Memory B cell (primary cell): ENCODE data around the gene FST.
A peak's percentile ranks its signal among the peaks of the same experiment; 100 is the strongest.

Experiments used
- ATAC-seq: fragments of 150-1000 bp; cut with Tn5 transposase; 2 replicates; pipeline ENCODE4 v1.10.0; 2021; ENCODE audit warnings: low read depth, mild to moderate bottlenecking, moderate library complexity
- DNase-seq, 2 donors: peaks; one replicate each; pipeline ENCODE4 v3.0.0; 2022; ENCODE audit warnings: low spot score in 2 of 2
- H3K27ac Mint-ChIP-seq: one replicate; pipeline ENCODE4 v1.8.0; 2022; ENCODE audit warnings: mild to moderate bottlenecking, moderate library complexity, mixed read lengths
- H3K27me3 Mint-ChIP-seq: one replicate; pipeline ENCODE4 v1.8.0; 2022; ENCODE audit warnings: mixed read lengths
- H3K36me3 Mint-ChIP-seq: one replicate; pipeline ENCODE4 v1.8.0; 2022; ENCODE audit warnings: mild to moderate bottlenecking, mixed read lengths
- H3K4me1 Mint-ChIP-seq: one replicate; pipeline ENCODE4 v1.8.0; 2022; ENCODE audit warnings: mixed read lengths
- H3K4me3 Mint-ChIP-seq: one replicate; pipeline ENCODE4 v1.8.0; 2022; ENCODE audit warnings: mild to moderate bottlenecking, moderate library complexity, mixed read lengths
- H3K9me3 Mint-ChIP-seq: one replicate; pipeline ENCODE4 v1.8.0; 2022; ENCODE audit warnings: mixed read lengths

Gene FST, protein sequence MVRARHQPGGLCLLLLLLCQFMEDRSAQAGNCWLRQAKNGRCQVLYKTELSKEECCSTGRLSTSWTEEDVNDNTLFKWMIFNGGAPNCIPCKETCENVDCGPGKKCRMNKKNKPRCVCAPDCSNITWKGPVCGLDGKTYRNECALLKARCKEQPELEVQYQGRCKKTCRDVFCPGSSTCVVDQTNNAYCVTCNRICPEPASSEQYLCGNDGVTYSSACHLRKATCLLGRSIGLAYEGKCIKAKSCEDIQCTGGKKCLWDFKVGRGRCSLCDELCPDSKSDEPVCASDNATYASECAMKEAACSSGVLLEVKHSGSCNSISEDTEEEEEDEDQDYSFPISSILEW

DNA sequence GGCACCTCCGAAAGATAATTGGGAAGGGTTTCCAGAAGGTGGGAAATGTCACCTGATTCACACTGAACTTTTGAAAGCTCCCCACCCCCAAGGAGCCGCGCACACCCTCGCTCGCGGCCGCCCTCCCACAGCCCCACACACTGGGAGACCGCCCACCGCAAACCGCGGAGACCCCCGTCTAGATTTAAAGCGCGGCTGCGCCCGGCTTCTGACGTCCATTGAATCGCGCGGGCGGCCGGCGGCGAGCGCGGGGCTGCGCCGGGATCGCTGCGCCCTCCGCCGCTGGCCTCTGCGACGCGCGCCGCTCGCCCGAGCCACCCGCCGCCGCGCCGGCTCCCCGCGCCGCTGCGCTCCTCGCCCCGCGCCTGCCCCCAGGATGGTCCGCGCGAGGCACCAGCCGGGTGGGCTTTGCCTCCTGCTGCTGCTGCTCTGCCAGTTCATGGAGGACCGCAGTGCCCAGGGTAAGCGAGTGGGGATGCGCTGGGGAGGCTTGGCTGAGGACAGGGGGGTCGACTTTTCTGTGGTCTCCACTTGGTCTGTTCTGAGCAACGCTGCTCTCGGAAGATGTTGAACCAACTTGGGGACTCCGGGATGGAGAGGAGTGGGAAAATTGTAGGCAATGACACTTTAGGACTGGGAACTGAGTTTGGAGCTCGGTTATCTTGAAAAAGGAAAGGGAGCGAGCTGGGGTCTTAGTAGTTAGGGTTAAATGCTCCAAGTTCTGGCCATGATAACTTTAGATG lies at the start of gene FST:
Gene FST, plus strand, starts transcription at position 214 of the 743 bp plus-strand sequence. Its CDS starts 163 bp downstream, at position 377.
- no peak within 1 kb of the TSS for H3K27ac Mint-ChIP-seq

DNA sequence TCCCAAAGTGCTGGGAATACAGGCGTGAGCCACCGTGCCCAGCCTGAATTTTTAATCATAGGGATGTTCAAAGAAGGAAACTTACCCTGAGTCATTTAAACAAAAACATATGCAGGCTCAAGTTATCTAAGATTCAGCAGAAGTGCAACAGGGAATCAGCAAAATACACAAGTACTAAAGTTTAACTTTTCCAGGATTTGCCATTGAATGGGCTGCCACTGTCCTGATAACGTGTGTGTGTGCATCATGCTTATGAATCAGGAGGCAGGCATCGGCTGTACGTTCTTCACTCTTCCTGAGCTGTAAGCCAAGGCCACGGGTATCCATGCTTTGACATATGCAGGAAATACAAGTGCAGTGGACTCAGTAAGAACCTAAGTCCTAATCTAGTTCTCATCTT lies 48.8 kb upstream of the FST start:
- H3K27me3 Mint-ChIP-seq = peaks cover 2% of the 10 kb centered on the region
- H3K36me3 Mint-ChIP-seq = no peaks in the 10 kb centered on the region
- DNase-seq = no peak
- ATAC-seq = no peak
- H3K9me3 Mint-ChIP-seq = no peaks in the 10 kb centered on the region
- no peak overlapping the region for H3K4me3 Mint-ChIP-seq
- H3K27ac Mint-ChIP-seq = no peak overlapping the region
- H3K4me1 Mint-ChIP-seq = no peaks in the 10 kb centered on the region

More for the DNA sequence above, at the start of gene FST:
- Mint-ChIP-seq H3K4me1 (peaks cover 26% of the 10 kb centered on the region), H3K9me3 (no peaks in the 10 kb centered on the region), H3K4me3 (peak within 1 kb of the TSS; percentile 81), H3K27me3 (peaks cover 22% of the 10 kb centered on the region), H3K36me3 (peaks cover 4% of the 10 kb centered on the region)
- ATAC-seq (no peak), DNase-seq (no peak)

DNA sequence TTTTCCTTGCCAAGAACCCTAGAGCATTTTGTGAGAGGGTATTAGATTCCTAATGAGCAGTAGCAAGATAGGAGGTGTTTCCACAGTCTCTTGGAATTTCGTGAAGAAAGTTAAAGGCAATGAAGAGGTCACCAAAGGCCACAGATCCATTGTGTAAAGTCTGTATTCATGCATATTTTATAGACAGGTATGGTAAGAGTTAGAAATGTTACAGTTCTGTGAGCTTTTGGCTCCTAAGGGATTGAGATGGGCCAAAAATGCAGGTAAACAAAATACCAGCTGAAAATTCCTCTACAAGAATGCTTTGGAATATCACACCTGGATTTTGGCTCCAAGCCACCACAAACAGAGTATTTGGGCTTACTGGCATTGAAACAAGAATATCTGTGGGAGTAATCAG lies 47.4 kb upstream of the FST start:
- DNase-seq (no peak), ATAC-seq (no peak)
- peaks cover 2% of the 10 kb centered on the region for H3K27me3 Mint-ChIP-seq
- H3K9me3 Mint-ChIP-seq = no peaks in the 10 kb centered on the region
- no peaks in the 10 kb centered on the region for H3K36me3 Mint-ChIP-seq
- no peak overlapping the region for H3K27ac Mint-ChIP-seq
- no peaks in the 10 kb centered on the region for H3K4me1 Mint-ChIP-seq
- H3K4me3 Mint-ChIP-seq = no peak overlapping the region

DNA sequence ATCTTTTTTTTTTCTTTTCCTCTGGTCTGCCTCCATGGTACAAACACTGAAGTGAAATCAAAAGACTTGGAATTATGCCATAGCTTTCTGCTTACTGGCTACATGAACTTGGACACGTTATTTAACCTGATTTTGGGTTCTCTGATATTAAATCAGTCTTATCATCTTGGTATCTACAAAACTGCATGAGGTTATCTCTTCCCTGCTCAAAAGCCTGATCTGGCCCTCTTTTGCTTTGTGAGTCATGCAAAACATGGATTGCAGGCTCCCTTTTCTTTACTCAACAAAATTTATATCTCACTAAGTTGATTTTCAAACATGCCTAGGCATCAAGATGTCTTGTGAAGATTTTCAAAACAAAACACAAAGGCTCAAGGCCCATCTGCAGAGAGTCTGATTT lies 45.9 kb upstream of the FST start:
- DNase-seq (no peak), ATAC-seq (no peak)
- no peak overlapping the region for H3K27ac Mint-ChIP-seq
- H3K27me3 Mint-ChIP-seq = peaks cover 2% of the 10 kb centered on the region
- no peaks in the 10 kb centered on the region for H3K36me3 Mint-ChIP-seq
- H3K9me3 Mint-ChIP-seq = no peaks in the 10 kb centered on the region
- no peaks in the 10 kb centered on the region for H3K4me1 Mint-ChIP-seq
- no peak overlapping the region for H3K4me3 Mint-ChIP-seq

DNA sequence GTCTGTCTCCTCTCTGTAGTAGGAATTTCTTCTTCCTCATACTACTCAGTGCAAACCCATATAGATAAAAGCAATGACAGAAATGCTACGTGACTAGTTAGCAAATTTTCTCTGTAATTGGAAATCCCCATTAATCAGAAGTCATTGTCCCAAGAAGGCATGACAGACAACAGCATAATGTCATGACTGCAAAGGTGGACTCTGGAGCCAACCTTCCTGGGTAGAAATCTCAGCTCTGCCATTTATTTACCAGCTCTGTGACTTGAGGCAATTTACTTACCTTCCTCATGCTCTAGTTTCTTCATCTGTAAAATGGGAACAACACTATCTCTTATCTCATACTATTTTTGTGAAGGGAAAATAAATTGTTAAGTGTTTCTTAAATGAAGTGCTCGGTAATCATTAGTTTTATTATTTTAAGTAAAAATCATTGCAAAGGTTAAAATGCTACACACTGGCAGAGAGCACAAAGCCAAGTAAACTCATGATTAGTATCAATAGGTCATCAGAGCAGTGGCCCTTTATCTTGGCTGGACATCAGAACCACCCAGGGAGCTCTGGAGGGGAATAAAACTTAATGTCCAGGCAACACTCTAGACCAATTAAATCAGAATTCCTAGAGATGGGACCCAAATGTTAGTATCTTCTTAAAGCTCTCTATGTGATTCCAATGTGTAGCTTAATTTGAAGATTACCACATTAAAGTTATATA lies 43.8 kb upstream of the FST start:
- H3K9me3 Mint-ChIP-seq = no peaks in the 10 kb centered on the region
- H3K36me3 Mint-ChIP-seq = no peaks in the 10 kb centered on the region
- H3K4me3 Mint-ChIP-seq = no peak overlapping the region
- ATAC-seq (no peak), DNase-seq (no peak)
- H3K27ac Mint-ChIP-seq = no peak overlapping the region
- H3K4me1 Mint-ChIP-seq = no peaks in the 10 kb centered on the region
- peaks cover 2% of the 10 kb centered on the region for H3K27me3 Mint-ChIP-seq

DNA sequence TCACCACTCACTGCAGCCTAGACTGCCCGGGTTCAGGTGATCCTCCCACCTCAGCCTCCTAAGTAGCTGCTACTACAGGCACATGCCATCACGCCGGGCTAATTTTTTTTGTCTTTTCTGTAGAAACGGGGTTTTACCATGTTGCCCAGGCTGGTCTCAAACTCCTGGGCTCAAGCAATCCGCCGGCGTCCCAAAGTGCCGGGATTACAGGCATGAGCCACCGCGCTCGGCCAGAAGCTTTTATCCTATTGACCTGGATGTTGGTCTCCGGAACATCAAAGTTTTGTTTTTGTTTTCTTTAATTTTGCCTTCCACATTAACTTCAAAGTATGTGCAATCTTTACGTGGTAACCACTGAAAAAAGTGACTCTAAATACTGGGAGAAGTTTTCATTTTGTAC lies 42.4 kb upstream of the FST start:
- no peaks in the 10 kb centered on the region for H3K27me3 Mint-ChIP-seq
- no peaks in the 10 kb centered on the region for H3K4me1 Mint-ChIP-seq
- no peak for DNase-seq
- H3K4me3 Mint-ChIP-seq = no peak overlapping the region
- no peak overlapping the region for H3K27ac Mint-ChIP-seq
- H3K36me3 Mint-ChIP-seq = no peaks in the 10 kb centered on the region
- H3K9me3 Mint-ChIP-seq = no peaks in the 10 kb centered on the region
- no peak for ATAC-seq

DNA sequence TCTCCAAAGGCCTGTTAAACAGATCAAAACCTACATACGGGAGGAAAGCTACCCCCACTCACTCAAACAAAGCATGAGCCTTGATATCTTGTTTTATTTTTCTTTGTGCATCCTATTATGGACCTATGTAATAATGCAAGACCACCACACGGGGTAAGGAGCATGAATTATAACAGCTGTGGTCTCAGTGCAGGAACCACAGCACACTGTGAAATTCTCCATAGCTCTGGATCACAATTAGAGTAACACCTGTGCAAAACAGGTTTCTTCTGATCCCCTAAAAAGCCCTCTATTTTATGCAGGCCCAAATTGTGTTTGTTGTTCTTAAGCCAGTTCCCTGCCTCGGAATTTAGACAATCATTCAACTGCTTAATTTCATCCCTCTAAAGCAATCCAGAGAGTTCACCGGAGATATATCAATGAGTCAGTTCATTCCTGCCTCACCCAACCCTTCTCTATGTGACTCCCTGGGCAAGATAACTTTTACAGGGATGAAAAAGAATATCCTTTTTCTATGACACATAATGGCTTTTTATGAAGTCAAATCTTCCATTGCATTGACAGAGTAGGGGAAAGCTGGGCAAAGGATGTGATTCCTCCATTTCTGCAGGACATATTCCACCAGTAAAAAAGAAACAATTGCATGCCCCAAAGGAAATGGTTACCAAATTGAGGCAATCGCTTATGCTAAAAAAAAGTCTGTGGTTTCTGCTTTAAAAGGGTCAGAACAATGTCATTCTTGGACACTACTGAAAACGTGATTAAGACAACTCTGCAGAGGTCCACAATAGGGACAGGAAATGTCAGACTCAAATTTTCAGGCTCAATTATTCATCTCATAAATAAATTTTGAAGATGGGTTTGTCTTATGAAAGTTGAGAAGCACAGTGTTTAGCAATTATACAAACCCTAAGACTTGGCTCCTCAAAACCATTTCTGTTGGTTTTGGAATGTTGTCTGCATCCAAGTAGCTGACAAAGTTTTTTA lies 41.6 kb upstream of the FST start:
- H3K9me3 Mint-ChIP-seq = no peaks in the 10 kb centered on the region
- no peaks in the 10 kb centered on the region for H3K4me1 Mint-ChIP-seq
- DNase-seq (no peak), ATAC-seq (no peak)
- H3K27me3 Mint-ChIP-seq = no peaks in the 10 kb centered on the region
- no peak overlapping the region for H3K27ac Mint-ChIP-seq
- no peaks in the 10 kb centered on the region for H3K36me3 Mint-ChIP-seq
- H3K4me3 Mint-ChIP-seq = no peak overlapping the region

DNA sequence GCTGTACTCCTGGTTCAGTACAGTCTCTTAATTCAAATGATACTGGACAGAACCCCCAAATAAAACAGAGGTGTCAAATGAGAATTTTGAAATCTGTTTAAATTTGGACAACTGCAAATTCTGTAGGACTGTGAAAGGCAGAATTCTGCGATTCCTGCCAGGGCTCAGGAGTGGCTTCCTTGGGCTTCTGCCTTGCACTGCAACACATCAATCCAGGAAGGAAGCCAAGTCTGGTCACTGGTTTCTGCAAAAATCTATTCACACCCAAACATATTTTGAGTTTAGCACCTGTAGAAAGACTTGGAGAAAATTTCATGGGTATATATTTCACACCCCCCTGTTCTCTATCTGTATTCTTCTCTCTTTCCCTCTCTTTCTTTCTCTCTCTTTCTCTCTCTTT lies 37.5 kb upstream of the FST start:
- Mint-ChIP-seq H3K27me3 (peaks cover 1% of the 10 kb centered on the region), H3K9me3 (no peaks in the 10 kb centered on the region), H3K4me3 (no peak overlapping the region), H3K27ac (no peak overlapping the region), H3K36me3 (no peaks in the 10 kb centered on the region), H3K4me1 (no peaks in the 10 kb centered on the region)
- DNase-seq = no peak
- ATAC-seq = no peak

DNA sequence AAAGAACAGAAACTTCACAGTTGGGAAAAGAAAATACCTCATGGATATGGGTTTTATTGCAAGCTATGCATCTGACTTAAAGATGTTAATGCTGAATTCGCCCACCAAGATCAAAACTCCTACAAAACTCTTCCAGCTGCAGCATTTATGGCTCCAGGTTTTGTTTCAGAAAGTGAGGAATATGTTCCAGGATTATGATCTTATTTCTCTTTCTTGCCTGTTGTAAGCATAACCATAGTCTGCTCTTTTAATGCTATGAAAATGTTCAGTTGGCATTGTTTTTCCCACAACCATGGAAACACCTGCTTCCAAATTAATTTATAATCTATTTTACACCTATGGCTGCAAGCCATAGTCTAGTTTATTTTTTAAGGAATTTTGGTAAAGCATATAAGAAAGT lies 34.9 kb upstream of the FST start:
- H3K9me3 Mint-ChIP-seq = no peaks in the 10 kb centered on the region
- H3K36me3 Mint-ChIP-seq = no peaks in the 10 kb centered on the region
- no peaks in the 10 kb centered on the region for H3K4me1 Mint-ChIP-seq
- no peak for DNase-seq
- H3K4me3 Mint-ChIP-seq = no peak overlapping the region
- no peak for ATAC-seq
- no peak overlapping the region for H3K27ac Mint-ChIP-seq
- peaks cover 6% of the 10 kb centered on the region for H3K27me3 Mint-ChIP-seq

DNA sequence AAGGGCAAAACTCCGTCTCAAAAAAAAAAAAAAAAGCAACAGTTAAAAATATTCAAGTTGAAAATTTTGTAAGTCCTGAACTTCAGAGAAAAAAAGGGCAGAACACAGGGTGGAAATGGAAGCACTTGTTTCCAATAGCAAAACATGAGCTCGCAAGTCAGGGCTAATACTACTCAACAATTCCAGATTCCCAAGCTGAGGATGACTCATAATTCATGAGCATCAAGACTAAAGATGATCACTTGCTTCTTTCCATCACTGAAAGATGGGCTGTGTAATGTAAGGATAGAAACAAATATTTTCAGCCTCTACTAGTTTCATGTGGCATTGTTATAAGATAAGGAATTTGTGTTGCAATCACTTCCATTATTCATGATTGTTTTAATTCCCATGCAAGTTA lies 33.5 kb upstream of the FST start:
- H3K4me1 Mint-ChIP-seq = no peaks in the 10 kb centered on the region
- DNase-seq = no peak
- H3K36me3 Mint-ChIP-seq = no peaks in the 10 kb centered on the region
- ATAC-seq = no peak
- peaks cover 7% of the 10 kb centered on the region for H3K27me3 Mint-ChIP-seq
- no peak overlapping the region for H3K27ac Mint-ChIP-seq
- no peak overlapping the region for H3K4me3 Mint-ChIP-seq
- no peaks in the 10 kb centered on the region for H3K9me3 Mint-ChIP-seq

DNA sequence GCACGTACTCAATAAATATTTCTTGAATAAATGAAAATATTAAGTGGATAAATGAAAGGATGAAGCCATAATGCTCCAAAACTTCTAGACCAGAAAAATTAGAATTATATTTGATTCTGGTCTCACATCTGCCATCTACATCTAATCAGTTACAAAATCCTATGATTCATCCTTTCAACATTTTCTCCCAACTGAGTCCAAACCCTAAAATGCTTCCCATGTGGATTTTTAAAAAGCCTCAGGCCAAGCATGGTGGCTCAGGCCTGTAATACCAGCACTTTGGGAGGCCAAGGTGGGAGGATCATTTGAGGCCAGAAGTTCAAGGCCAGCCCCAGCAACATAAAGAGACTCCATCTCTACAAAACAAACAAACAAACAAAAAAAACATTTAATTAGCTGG lies 31.6 kb upstream of the FST start:
- H3K36me3 Mint-ChIP-seq = no peaks in the 10 kb centered on the region
- DNase-seq = no peak
- H3K4me3 Mint-ChIP-seq = no peak overlapping the region
- H3K4me1 Mint-ChIP-seq = no peaks in the 10 kb centered on the region
- no peak overlapping the region for H3K27ac Mint-ChIP-seq
- no peaks in the 10 kb centered on the region for H3K9me3 Mint-ChIP-seq
- ATAC-seq = no peak
- H3K27me3 Mint-ChIP-seq = peaks cover 7% of the 10 kb centered on the region

DNA sequence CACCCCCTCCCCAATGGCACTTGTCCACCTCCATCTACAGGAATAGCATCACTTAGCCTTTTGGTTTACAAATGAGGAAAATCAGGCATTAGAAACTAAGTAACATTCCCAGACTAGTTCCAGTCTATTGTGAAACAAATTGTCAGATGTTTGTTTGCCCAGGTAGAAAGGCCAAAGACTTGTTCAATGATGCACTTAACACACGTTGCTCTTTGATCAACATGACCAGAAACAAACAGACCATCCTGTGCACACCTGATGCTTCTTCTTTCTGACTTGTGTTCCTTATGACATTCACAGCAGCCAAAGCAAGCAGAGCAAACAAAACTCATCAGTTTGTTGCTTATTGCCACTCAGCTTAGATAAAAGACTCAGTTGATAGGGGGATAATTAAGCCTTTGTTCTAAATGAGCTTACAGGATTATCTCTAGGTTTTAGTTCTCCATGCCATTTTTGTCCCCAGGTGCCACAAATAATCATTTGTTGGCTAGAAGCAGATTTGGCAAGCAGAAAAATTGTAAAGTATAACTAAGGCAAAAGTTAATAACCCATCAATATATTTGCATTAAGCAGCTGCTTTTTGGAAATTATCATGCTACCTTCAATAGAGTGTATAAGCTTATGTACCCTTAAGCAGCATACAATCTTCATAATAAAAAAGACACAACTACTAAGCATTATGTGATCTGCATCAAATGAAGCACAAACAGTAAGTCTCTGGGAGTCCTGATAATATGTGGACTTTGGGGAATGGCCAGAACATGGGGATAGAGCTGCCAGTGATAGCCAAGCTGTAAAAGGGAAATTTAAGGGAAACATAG lies 26.3 kb upstream of the FST start:
- H3K36me3 Mint-ChIP-seq = no peaks in the 10 kb centered on the region
- peaks cover 12% of the 10 kb centered on the region for H3K27me3 Mint-ChIP-seq
- no peak for DNase-seq
- ATAC-seq = no peak
- no peak overlapping the region for H3K4me3 Mint-ChIP-seq
- H3K4me1 Mint-ChIP-seq = no peaks in the 10 kb centered on the region
- no peak overlapping the region for H3K27ac Mint-ChIP-seq
- H3K9me3 Mint-ChIP-seq = peaks cover 2% of the 10 kb centered on the region

DNA sequence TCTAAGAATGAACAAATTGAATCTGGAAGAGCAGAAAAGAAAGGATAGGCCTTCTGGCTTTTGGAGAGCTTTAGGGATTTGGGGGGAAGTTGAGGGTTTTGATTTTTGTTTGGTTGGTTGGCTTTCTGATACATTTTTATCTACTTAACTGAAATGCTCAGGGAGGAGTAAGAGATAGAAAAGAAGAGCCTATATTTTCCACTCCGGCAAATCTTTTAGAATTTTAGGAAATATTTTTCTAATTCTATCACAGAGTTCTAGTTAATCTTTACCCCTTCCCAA lies 25.8 kb upstream of the FST start:
- H3K27ac Mint-ChIP-seq = no peak overlapping the region
- no peak for ATAC-seq
- H3K4me3 Mint-ChIP-seq = no peak overlapping the region
- H3K27me3 Mint-ChIP-seq = peaks cover 10% of the 10 kb centered on the region
- H3K9me3 Mint-ChIP-seq = peaks cover 2% of the 10 kb centered on the region
- DNase-seq = no peak
- no peaks in the 10 kb centered on the region for H3K36me3 Mint-ChIP-seq
- H3K4me1 Mint-ChIP-seq = no peaks in the 10 kb centered on the region
